GM12878 (cell line): ENCODE data around the gene SVEP1. TPM values are rescaled to one million over a fixed set of nuclear protein-coding genes. Genes with fewer than 3 reads are reported as not detected.

ENCODE experiments used
- ATAC-seq: fragments of 200-7000 bp; cut with Tn5 transposase; 3 replicates; pipeline ENCODE4 v1.9.1; 2020; ENCODE audit warnings: mild to moderate bottlenecking, moderate library complexity
- BruUV-seq: library from RNA; stranded (reverse); fragments of 400-500 nt; replicated peaks from 2 replicates; lab custom pipeline; 2021; lab: Mats Ljungman, UMichigan
- CTCF ChIA-PET: fragments of 300-600 bp; sonication (Branson Sonifier 250); formaldehyde crosslinking; extraction: SDS; loops from one replicate; lab custom pipeline; 2021; ENCODE audit warnings: inconsistent platforms; lab: Yijun Ruan, JAX
- POLR2A ChIA-PET: fragments of 350-600 bp; formaldehyde crosslinking; extraction: SDS; loops from one replicate; lab custom pipeline; 2021; ENCODE audit warnings: inconsistent platforms; lab: Charles Lee
- RAD21 ChIA-PET: fragments of 300-600 bp; sonication (Branson Sonifier 250); formaldehyde crosslinking; loops from one replicate; lab custom pipeline; 2023; ENCODE audit warnings: antibody characterized with exemption; ENCODE audit not compliant: unreplicated experiment; lab: Charles Lee
- SMC1A ChIA-PET: fragments of 300-600 bp; sonication (Branson Sonifier 250); formaldehyde crosslinking; loops from one replicate; lab custom pipeline; 2023; ENCODE audit not compliant: unreplicated experiment, uncharacterized antibody; lab: Charles Lee
- DNase-seq: peaks from one replicate; pipeline ENCODE4 v3.0.0-alpha.2; 2011; ENCODE audit warnings: low read depth, low spot score
- FAIRE-seq: peaks from 3 replicates; lab custom pipeline; 2011; peaks lifted over from hg19 to GRCh38; lab: Jason Lieb, UNC
- H2AFZ ChIP-seq: 2 replicates; pipeline ENCODE4 v1.6.0; 2011; ENCODE audit warnings: low read depth, low read length, control low read depth; ENCODE audit not compliant: control insufficient read depth
- H3K27ac ChIP-seq: 2 replicates; pipeline ENCODE4 v1.5.1; 2011; ENCODE audit warnings: control low read depth; ENCODE audit not compliant: control insufficient read depth, insufficient read depth
- H3K27me3 ChIP-seq, 2 experiments: replicated peaks in 1 of 2; 2 replicates each; pipeline versions ENCODE4 v1.6.0 to v1.6.1; 2011; ENCODE audit warnings: low read length in 1 of 2; ENCODE audit not compliant: control insufficient read depth in 2 of 2, insufficient read depth in 2 of 2
- H3K36me3 ChIP-seq, 2 experiments: 2 replicates each; pipeline ENCODE4 v1.5.1; 2011; ENCODE audit warnings: low read length in 1 of 2; ENCODE audit not compliant: control insufficient read depth in 2 of 2, insufficient read depth in 2 of 2
- H3K4me1 ChIP-seq: 2 replicates; pipeline ENCODE4 v1.6.1; 2011; ENCODE audit warnings: mild to moderate bottlenecking, low read length, moderate library complexity, mixed read lengths; ENCODE audit not compliant: control insufficient read depth, insufficient read depth
- H3K4me2 ChIP-seq: 2 replicates; pipeline ENCODE4 v1.6.0; 2011; ENCODE audit warnings: control low read depth; ENCODE audit not compliant: control insufficient read depth, insufficient read depth
- H3K4me3 ChIP-seq: fragments of 200-600 bp; sonication (generic); 2 replicates; pipeline ENCODE4 v1.5.1; 2016
- H3K79me2 ChIP-seq: 2 replicates; pipeline ENCODE4 v1.6.0; 2011; ENCODE audit warnings: low read length; ENCODE audit not compliant: control insufficient read depth, insufficient read depth
- H3K9ac ChIP-seq: 2 replicates; pipeline ENCODE4 v1.8.0; 2011; ENCODE audit warnings: low read length, control low read depth, mixed read lengths; ENCODE audit not compliant: control insufficient read depth, insufficient read depth
- H3K9me3 ChIP-seq: replicated peaks from 3 replicates; pipeline ENCODE4 v1.5.1; 2011; ENCODE audit warnings: mild to moderate bottlenecking, low read length; ENCODE audit not compliant: control insufficient read depth, insufficient read depth
- H4K20me1 ChIP-seq: 2 replicates; pipeline ENCODE4 v1.6.0; 2011; ENCODE audit not compliant: control insufficient read depth, insufficient read depth
- CBX5 ChIP-seq: sonication (generic); IDR thresholded peaks from 2 replicates; pipeline ENCODE4 v1.6.1; 2016; ENCODE audit warnings: low read depth, moderate library complexity, mild to moderate bottlenecking, inconsistent platforms
- CHD4 ChIP-seq: fragments of 200-600 bp; sonication (generic); IDR thresholded peaks from 2 replicates; pipeline ENCODE4 v1.6.1; 2016; ENCODE audit warnings: mild to moderate bottlenecking
- EZH2 ChIP-seq: IDR thresholded peaks from 2 replicates; pipeline ENCODE4 v1.6.1; 2012; ENCODE audit warnings: low read depth, mild to moderate bottlenecking, control low read depth, inconsistent platforms, low read length, borderline replicate concordance; ENCODE audit not compliant: control insufficient read depth
- FOS ChIP-seq: IDR thresholded peaks from 3 replicates; pipeline ENCODE4 v1.6.1; 2011; ENCODE audit warnings: borderline replicate concordance; ENCODE audit not compliant: insufficient read length; ENCODE audit errors: extremely low read depth
- GABPA ChIP-seq: IDR thresholded peaks from 2 replicates; pipeline ENCODE4 v1.6.1; 2014; ENCODE audit warnings: antibody characterized with exemption, low read depth, mild to moderate bottlenecking, inconsistent platforms
- GATAD2B ChIP-seq: fragments of 450-650 bp; conservative IDR thresholded peaks from 2 replicates; pipeline ENCODE4 v1.6.1; 2017; ENCODE audit warnings: low read depth, mild to moderate bottlenecking, moderate library complexity
- HDAC6 ChIP-seq: fragments of 200-600 bp; sonication (generic); IDR thresholded peaks from one replicate; pipeline ENCODE4 v1.8.0; 2017; ENCODE audit warnings: antibody characterized with exemption; ENCODE audit not compliant: unreplicated experiment
- KLF5 ChIP-seq: fragments of 450-650 bp; IDR thresholded peaks from 2 replicates; pipeline ENCODE4 v1.6.1; 2014; ENCODE audit warnings: mild to moderate bottlenecking; ENCODE audit not compliant: partially characterized antibody
- RAD21 ChIP-seq: IDR thresholded peaks from 2 replicates; pipeline ENCODE4 v1.6.1; 2011; ENCODE audit warnings: mild to moderate bottlenecking, low read depth, low read length, moderate library complexity; ENCODE audit not compliant: insufficient read depth
- SRF ChIP-seq, 2 experiments: IDR thresholded peaks; 2 replicates each; pipeline ENCODE4 v1.6.1; 2011; ENCODE audit warnings: low read depth in 2 of 2, low read length in 2 of 2, mild to moderate bottlenecking in 1 of 2, moderate library complexity in 1 of 2
- STAT3 ChIP-seq: IDR thresholded peaks from 2 replicates; pipeline ENCODE4 v1.6.1; 2011; ENCODE audit warnings: low read depth, low read length, improper control_type of control experiment
- YY1 ChIP-seq: IDR thresholded peaks from 2 replicates; pipeline ENCODE4 v1.6.1; 2011; ENCODE audit warnings: low read depth, mild to moderate bottlenecking, low read length
- ZNF217 ChIP-seq: fragments of 450-650 bp; IDR thresholded peaks from 2 replicates; pipeline ENCODE4 v1.6.1; 2017; ENCODE audit warnings: antibody characterized with exemption, mild to moderate bottlenecking
- WGBS: methylation state at CpG from one replicate; pipeline ENCODE4 v1.1.6; 2016; ENCODE audit warnings: low lambda C conversion rate; ENCODE audit not compliant: insufficient replicate concordance, insufficient coverage; ENCODE audit errors: missing lambda C conversion rate; 5-methylcytosine and 5-hydroxymethylcytosine counted together
- in situ Hi-C: fragments of 300-500 bp; cut with MboI; formaldehyde crosslinking; loops from 9 replicates; pipeline ENCODE4 v1.14.3; 2018; ENCODE audit warnings: mixed read lengths
- intact Hi-C: fragments of 100-400 bp; cut with micrococcal nuclease; formaldehyde crosslinking; loops from one replicate; pipeline ENCODE4 v1.14.2; 2022; ENCODE audit not compliant: unreplicated experiment
- polyA plus RNA-seq, 11 experiments: library from polyadenylated mRNA; depleted of rRNA in 4 of 11; unstranded in 6 of 11; stranded (reverse) in 5 of 11; fragments of >200 nt; fragmentation: Nextera tagmentation in 4 of 11; fragmentation: Illumina TruSeq in 1 of 11; extraction: Ambion mirVana in 4 of 11; extraction: Trizol in 1 of 11; gene quantifications; 1 replicate in 1 of 11; 2 replicates in 10 of 11; pipeline versions ENCODE4 v1.2.1 to v1.2.3, GENCODE V29; 2011 to 2016; ENCODE audit warnings: inconsistent platforms in 2 of 11, missing spikeins in 2 of 11, low read depth in 1 of 11
- total RNA-seq, 4 experiments: library from RNA; depleted of rRNA in 3 of 4; stranded (reverse); fragments of >200 nt in 3 of 4; fragmentation: Illumina TruSeq in 1 of 4; extraction: Trizol in 1 of 4; gene quantifications; 2 replicates each; pipeline versions ENCODE4 v1.2.1 to v1.2.3, GENCODE V29; 2013 to 2021
- TF ChIP-seq, protein P1 (sequence below): fragments of 450-650 bp; formaldehyde crosslinking; IDR thresholded peaks from 2 replicates; pipeline ENCODE4 v1.5.0; 2022; ENCODE audit warnings: mild to moderate bottlenecking, missing genetic modification characterization
- TF ChIP-seq, protein P2 (sequence below): fragments of 150-350 bp; IDR thresholded peaks from 2 replicates; pipeline ENCODE4 v1.6.1; 2016; ENCODE audit warnings: low read depth, low read length

The SVEP1 gene
- total and polyA plus RNA-seq, 10 of the 15 experiments (the other 5 are each of a cell fraction or from before 2014, with no cell fraction given): under 0.01 to 0.05 (median 0.01) TPM; not detected in 5

DNA sequence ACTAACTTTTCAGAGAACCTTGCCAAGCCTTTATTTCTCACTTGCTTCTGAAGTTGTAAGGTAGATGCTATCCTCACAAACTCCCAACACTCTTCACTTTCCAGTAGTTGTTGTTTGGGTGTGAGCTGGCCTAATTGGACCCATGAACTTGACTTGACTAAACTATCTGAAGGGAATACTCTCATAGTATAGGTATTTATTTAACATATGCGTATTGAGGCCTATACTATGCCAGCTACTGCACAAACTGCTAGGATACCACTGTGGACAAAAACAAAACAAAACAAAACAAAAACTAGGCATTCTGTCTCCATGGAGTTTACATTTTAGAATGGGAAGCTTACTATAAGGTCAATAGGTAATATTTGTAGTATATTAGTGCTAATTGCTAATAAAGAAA is 243.2 kb downstream of the SVEP1 start:
- BruUV-seq: no TSS peak
- intact Hi-C loops: no loop called here
- H3K79me2 ChIP-seq: no peaks in the 10 kb centered on the region
- SMC1A ChIA-PET: no interaction called here
- TF ChIP-seq STAT3 (no peak), YY1 (no peak), GABPA (no peak), ZNF217 (no peak), CHD4 (no peak), CBX5 (no peak), GATAD2B (no peak), SRF (IDR thresholded peaks at IDR 0.05; ENCODE audit: low read depth in 2 of 2, low read length in 2 of 2) (no peak), KLF5 (no peak), HDAC6 (no peak), FOS (no peak), RAD21 (no peak), EZH2 (no peak)
- TF ChIP-seq, protein P1, sequence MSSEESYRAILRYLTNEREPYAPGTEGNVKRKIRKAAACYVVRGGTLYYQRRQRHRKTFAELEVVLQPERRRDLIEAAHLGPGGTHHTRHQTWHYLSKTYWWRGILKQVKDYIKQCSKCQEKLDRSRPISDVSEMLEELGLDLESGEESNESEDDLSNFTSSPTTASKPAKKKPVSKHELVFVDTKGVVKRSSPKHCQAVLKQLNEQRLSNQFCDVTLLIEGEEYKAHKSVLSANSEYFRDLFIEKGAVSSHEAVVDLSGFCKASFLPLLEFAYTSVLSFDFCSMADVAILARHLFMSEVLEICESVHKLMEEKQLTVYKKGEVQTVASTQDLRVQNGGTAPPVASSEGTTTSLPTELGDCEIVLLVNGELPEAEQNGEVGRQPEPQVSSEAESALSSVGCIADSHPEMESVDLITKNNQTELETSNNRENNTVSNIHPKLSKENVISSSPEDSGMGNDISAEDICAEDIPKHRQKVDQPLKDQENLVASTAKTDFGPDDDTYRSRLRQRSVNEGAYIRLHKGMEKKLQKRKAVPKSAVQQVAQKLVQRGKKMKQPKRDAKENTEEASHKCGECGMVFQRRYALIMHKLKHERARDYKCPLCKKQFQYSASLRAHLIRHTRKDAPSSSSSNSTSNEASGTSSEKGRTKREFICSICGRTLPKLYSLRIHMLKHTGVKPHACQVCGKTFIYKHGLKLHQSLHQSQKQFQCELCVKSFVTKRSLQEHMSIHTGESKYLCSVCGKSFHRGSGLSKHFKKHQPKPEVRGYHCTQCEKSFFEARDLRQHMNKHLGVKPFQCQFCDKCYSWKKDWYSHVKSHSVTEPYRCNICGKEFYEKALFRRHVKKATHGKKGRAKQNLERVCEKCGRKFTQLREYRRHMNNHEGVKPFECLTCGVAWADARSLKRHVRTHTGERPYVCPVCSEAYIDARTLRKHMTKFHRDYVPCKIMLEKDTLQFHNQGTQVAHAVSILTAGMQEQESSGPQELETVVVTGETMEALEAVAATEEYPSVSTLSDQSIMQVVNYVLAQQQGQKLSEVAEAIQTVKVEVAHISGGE (CRISPR knock-in tag): no peak
- TF ChIP-seq, protein P2, sequence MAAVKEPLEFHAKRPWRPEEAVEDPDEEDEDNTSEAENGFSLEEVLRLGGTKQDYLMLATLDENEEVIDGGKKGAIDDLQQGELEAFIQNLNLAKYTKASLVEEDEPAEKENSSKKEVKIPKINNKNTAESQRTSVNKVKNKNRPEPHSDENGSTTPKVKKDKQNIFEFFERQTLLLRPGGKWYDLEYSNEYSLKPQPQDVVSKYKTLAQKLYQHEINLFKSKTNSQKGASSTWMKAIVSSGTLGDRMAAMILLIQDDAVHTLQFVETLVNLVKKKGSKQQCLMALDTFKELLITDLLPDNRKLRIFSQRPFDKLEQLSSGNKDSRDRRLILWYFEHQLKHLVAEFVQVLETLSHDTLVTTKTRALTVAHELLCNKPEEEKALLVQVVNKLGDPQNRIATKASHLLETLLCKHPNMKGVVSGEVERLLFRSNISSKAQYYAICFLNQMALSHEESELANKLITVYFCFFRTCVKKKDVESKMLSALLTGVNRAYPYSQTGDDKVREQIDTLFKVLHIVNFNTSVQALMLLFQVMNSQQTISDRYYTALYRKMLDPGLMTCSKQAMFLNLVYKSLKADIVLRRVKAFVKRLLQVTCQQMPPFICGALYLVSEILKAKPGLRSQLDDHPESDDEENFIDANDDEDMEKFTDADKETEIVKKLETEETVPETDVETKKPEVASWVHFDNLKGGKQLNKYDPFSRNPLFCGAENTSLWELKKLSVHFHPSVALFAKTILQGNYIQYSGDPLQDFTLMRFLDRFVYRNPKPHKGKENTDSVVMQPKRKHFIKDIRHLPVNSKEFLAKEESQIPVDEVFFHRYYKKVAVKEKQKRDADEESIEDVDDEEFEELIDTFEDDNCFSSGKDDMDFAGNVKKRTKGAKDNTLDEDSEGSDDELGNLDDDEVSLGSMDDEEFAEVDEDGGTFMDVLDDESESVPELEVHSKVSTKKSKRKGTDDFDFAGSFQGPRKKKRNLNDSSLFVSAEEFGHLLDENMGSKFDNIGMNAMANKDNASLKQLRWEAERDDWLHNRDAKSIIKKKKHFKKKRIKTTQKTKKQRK: no peak
- TF ChIP-seq, all 136 proteins: peak for 0
- no peak overlapping the region for H3K4me2 ChIP-seq
- FAIRE-seq: no peak
- CTCF ChIA-PET: no interaction called here
- no peaks in the 10 kb centered on the region for H3K9me3 ChIP-seq
- H3K27me3 ChIP-seq: no peaks in the 10 kb centered on the region
- no peak for ATAC-seq
- H3K36me3 ChIP-seq: no peaks in the 10 kb centered on the region
- no peak overlapping the region for H2AFZ ChIP-seq
- in situ Hi-C loops: no loop called here
- WGBS: 100% methylated on average over 1 of the region's 1 CpG
- no peak overlapping the region for H3K27ac ChIP-seq
- POLR2A ChIA-PET: interaction anchor here (0.6 kb wide), 1 partner anchor 12 kb away, joined by 3 read pairs; no protein-coding TSS in a partner anchor
- H4K20me1 ChIP-seq: no peaks in the 10 kb centered on the region
- H3K4me3 ChIP-seq: no peak overlapping the region
- RAD21 ChIA-PET: no interaction called here
- no peak overlapping the region for H3K9ac ChIP-seq
- no peak for DNase-seq
- H3K4me1 ChIP-seq: peaks cover 4% of the 10 kb centered on the region
